HG02852 (cell line): ENCODE data around the gene KCNT1.

Experiments used
- ATAC-seq: cut with Tn5 transposase; IDR thresholded peaks from one replicate; pipeline ENCODE4 v1.9.1; 2021; ENCODE audit warnings: mild to moderate bottlenecking, moderate library complexity; ENCODE audit not compliant: unreplicated experiment

The KCNT1 gene

GRCh38 chr9:135744333-135745070, 42.5 kb downstream of the KCNT1 start:
- no peak for ATAC-seq

- ATAC-seq: no peak
Observed at GRCh38 chr9:135745189-135745588, 43.2 kb downstream of the KCNT1 start.

GRCh38 chr9:135745686-135746324, 43.8 kb downstream of the KCNT1 start:
- no peak for ATAC-seq

GRCh38 chr9:135746565-135746964, 44.6 kb downstream of the KCNT1 start:
- no peak for ATAC-seq

- no peak for ATAC-seq
Observed at GRCh38 chr9:135747311-135747710, 45.3 kb downstream of the KCNT1 start.

GRCh38 chr9:135748676-135749075, 46.7 kb downstream of the KCNT1 start:
- no peak for ATAC-seq

GRCh38 chr9:135749171-135750045, 47.4 kb downstream of the KCNT1 start:
- ATAC-seq: no peak

GRCh38 chr9:135750786-135751185, 48.8 kb downstream of the KCNT1 start:
- no peak for ATAC-seq

- no peak for ATAC-seq
Observed at GRCh38 chr9:135751501-135751900, 49.5 kb downstream of the KCNT1 start.

- no peak for ATAC-seq
Observed at GRCh38 chr9:135752281-135753204, 50.6 kb downstream of the KCNT1 start.

GRCh38 chr9:135753391-135754105, 51.6 kb downstream of the KCNT1 start:
- ATAC-seq: no peak

- no peak for ATAC-seq
Observed at GRCh38 chr9:135756576-135756975, 54.6 kb downstream of the KCNT1 start.

GRCh38 chr9:135757356-135757755, 55.4 kb downstream of the KCNT1 start:
- ATAC-seq: no peak

GRCh38 chr9:135758056-135758455, 56.1 kb downstream of the KCNT1 start:
- no peak for ATAC-seq

- ATAC-seq: no peak
Observed at GRCh38 chr9:135758870-135759269, 56.9 kb downstream of the KCNT1 start.

- ATAC-seq: no peak
Observed at GRCh38 chr9:135759676-135760300, 57.8 kb downstream of the KCNT1 start.

- ATAC-seq: no peak
Observed at GRCh38 chr9:135760465-135760864, 58.5 kb downstream of the KCNT1 start.

GRCh38 chr9:135761150-135761844, 59.3 kb downstream of the KCNT1 start:
- ATAC-seq: no peak

GRCh38 chr9:135761845-135762168, 59.8 kb downstream of the KCNT1 start:
- ATAC-seq: no peak
